ENCODE measurements around the gene NANOGP8.
"Not testable (repeated sequence)": the region's sequence is repeated elsewhere in the genome, so short reads cannot be mapped to it uniquely, and the experiment has no call there.

The NANOGP8 gene

DNA sequence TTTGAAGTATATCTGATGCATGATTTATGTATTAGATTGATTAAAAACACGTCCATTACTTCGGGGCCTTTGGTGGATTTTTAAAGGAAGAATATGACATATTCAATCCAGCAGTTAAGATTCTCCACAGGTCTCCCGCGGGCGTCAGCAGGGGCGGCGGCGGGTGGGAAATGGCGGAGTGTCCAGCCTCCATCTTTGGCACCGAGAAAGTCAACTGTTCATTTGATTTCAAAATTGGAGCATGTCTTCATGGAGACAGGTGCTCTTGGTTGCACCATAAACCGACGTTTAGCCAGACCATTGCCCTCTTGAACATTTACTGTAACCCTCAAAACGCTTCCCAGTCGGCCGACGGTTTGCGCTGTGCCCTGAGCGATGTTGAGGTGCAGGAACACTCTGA lies 7.2 kb upstream of the NANOGP8 start:
- DNase-seq = no peak

DNA sequence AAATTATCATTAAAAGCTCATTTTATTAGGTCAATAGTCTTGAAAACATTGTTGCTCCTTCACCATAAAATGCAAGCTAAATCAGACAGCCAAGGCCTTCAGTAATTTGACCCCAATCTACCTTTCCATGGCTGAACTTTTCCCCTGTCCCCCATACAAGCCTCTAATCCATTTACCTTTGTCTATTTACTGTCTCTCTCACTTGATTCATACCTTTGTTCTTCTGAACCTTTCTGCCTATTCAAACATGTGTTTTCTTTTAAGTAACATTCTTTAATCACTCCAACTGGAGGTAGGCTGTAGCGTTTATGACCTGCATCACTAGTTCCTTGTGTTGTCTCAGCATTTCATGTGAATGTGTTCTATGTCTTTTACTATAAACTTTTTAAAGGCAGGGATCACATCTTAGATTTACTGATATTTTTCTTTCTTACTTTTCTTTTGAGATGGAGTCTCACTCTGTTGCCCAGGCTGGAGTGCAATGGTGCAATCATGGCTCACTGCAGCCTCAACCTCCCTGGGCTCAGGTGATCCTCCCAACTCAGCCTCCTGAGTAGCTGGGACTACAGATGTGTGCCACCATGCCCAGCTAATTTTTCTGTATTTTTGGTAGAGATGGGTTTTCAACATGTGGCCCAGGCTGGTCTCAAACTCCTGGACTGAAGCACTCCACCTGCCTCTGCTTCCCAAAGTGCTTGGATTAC lies 5.2 kb upstream of the NANOGP8 start:
- no peak for DNase-seq

DNA sequence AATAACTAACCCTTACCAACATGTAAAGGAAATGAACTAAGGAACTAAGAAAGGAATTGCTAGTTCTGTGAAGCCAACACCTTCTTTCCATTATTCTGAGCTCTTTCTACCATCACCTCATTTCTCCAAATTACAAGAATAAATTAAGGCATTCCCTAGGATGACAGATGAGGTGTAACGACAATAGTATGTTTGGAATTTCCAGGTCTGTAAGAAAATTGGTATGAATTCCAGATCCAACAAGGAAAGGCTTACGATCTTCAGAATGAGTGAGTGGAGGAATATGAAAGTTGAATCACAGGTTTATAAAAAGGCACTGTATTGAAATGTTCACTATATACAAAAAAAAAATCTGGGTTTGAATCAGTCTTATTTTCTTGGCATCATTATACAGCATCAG lies 4.5 kb upstream of the NANOGP8 start:
- no peak for DNase-seq

DNA sequence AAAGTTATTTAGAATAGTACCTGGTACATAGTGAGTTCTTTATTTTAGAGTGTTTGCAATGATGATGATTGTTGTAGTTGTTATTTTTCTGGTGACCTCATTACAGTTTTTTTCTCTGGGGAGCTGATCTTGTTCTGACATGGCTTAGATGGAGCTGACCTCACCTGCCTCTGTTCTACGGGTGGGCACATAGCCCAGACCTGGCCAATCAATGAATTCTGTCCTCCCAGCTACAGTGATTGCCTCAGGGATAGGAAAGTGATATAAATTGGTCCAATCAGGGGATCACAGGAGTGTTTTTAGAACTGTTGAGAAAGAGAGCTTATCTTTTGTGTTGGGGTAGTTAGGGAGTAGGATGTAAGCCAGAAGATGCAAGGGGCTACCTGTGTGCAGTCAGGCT lies 3.2 kb upstream of the NANOGP8 start:
- DNase-seq = no peak

DNA sequence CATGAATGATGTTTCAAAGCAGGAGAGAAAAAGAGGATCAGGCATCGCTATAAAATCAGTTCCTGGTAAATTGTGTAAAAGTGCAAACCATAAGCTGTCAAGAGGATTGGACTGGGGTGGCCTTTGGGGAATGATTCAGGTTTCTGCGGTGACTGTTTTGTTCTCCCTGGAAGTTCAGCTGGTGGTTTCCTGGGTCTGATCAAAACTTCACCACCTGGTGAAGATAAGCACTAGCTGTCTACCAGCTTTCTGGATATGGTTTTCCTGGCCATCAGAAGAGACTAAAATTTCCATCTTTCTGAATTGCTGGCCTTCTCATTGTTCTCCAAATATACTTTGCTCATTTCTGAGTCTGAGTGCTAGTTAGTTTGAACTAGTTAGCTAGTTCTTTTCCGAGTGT lies 2.7 kb upstream of the NANOGP8 start:
- no peak for DNase-seq

DNA sequence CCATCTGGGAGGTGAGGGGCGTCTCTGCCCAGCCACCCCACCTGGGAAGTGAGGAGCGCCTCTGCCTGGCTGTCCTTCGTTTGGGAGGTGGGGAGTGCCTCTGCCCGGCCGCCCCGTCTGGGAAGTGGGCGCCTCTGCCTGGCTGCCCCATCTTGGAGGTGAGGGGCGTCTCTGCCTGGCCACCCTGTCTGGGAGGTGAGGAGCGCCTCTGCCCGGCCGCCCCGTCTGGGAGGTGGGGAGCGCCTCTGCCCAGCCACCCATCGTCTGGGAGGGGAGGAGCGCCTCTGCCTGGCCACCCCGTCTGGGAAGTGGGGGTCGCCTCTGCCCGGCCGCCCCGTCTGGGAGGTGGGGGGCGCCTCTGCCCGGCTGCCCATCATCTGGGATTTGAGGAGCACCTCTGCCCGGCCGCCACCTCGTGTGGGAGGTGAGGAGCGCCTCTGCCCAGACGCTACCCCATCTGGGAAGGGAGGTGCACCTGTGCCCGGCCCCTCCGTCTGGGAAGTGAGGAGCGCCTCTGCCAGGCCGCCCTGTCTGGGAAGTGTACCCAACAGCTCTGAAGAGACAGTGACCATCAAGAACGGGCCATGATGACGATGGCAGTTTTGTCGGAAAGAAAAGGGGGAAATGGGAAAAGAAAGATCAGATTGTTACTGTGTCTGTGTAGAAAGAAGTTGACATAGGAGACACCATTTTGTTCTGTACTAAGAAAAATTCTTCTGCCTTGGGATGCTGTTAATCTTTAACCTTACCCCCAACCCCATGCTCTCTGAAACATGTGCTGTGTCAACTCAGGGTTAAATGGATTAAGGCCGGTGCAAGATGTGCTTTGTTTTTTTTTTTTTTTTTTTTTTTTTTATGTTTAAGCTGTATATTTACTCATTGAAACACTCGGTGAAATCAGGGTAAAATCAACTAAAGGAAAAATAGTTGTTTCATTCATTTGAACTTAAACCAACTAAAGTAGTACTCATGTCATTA lies 2.4 kb downstream of the NANOGP8 start:
- DNase-seq = not testable (repeated sequence)

DNA sequence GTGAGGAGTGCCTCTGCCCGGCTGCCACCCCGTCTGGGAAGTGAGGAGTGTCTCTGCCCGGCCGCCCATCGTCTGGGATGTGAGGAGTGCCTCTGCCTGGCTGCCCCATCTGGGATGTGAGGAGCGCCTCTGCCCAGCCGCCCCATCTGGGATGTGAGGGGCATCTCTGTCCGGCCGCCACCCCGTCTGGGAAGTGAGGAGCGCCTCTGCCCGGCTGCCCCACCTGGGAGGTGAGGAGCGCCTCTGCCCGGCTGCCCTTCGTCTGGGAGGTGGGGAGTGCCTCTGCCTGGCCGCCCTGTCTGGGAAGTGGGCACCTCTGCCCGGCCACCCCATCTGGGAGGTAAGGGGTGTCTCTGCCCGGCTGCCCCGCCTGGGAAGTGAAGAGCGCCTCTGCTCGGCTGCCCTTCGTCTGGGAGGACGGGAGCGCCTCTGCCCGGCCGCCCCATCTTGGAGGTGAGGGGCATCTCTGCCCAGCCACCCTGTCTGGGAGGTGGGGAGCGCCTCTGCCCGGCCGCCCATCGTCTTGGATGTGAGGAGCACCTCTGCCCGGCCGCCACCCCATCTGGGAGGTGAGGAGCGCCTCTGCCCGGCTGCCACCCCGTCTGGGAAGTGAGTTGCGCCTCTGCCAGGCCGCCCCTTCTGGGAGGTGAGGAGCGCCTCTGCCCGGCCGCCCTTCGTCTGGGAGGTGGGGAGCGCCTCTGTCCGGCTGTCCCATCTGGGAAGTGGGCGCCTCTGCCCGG lies 3.3 kb downstream of the NANOGP8 start:
- not testable (repeated sequence) for DNase-seq

DNA sequence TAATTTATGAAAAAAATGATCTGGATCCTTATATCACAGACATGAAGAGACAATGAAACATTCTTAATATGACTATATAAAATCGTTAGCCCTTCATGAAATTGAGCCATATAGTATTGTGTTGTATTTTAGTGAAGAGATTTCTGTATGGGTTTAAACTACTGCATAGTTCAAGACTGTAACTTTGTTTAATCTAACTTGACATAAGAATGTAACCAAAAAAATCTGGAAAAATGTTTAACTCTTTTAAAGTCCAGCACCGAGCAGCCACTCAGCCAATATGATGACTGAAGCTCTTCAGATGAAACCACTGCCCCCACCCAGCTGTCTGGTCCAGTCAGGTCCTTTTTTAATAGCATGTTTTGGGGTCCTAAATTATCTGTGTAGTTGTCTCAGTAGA lies 4.9 kb downstream of the NANOGP8 start:
- no peak for DNase-seq

DNA sequence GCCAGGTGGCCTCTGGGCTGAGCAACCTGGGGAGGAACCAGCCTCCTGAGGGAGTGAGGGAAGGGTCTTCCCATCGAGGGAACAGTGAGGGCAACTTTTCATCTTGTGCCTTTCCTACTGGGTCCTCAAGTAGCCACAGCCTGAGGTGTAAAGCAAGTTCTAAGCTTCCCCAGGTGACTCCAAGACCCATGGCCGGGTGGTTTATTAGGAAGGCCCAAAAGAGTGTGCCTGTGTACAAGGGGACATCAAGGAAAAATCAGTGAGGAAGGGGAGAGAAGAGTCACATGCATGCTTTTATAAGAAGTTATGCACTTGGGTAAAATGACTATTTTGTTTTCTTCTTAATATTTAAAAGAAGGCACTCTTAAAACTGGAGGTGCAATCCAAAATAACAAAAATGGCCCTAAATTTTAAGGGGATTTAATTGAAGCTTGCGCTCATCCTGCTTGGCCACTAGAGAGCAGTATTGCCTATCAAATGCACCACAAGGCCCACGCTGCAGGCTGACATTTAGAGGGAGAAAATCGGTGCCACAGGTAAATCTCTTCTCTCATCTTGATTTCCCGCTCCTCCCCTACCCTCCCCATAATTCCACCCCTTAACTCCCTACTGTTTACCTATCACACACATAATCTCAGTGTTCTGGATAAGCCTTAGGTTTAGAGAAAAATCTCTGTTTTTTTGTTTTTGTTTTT lies 6.7 kb downstream of the NANOGP8 start:
- DNase-seq = peak; percentile 49 to 65 (median 51)

DNA sequence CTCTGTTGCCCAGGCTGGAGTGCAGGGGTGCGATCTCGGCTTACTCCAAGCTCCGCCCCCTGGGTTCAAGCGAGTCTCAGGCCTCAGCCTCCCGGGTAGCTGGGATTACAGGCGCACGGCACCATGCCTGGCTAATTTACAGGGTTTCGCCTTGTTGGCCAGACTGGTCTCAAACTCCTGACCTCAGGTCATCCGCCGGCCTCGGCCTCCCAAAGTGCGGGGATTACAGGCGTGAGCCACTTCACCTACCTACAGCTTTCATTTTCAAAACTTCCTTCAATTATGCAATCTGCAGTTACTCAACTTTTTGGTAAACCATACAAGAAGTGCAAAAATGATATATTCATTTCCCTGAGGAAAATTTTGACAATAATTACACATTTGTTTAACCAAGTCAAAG lies 14.0 kb downstream of the NANOGP8 start:
- peak; percentile 25 to 52 (median 50) for DNase-seq

DNA sequence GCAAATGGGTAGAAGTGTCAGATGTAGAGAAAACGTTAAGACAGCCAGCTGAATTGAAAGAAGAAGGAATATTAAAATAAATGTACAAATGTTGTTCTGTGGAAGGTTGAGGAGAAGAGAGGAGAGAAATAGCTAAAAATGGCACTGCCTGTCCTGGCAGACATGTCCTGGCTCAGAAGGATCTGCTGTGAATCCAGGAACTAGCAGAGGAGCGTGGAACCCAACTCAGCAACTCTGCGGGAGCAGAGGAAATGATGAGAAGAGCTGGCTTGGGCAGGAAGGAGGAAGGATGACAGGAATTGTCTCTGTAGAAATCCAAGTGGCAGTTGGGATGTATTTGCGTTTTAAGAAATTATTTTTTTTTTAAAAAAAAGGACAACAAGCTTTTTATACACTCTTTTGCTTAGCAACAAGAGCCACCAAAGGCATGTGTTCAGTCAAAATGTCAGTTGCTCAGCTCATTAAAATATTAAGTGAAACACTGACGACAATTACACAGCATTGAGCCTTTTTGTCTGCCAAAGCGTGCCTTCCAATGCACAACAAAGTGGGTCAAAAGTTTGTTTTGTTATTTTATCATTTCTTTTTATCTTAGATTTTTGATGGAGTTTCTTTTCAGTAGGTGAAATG lies 16.1 kb downstream of the NANOGP8 start:
- DNase-seq = no peak

DNA sequence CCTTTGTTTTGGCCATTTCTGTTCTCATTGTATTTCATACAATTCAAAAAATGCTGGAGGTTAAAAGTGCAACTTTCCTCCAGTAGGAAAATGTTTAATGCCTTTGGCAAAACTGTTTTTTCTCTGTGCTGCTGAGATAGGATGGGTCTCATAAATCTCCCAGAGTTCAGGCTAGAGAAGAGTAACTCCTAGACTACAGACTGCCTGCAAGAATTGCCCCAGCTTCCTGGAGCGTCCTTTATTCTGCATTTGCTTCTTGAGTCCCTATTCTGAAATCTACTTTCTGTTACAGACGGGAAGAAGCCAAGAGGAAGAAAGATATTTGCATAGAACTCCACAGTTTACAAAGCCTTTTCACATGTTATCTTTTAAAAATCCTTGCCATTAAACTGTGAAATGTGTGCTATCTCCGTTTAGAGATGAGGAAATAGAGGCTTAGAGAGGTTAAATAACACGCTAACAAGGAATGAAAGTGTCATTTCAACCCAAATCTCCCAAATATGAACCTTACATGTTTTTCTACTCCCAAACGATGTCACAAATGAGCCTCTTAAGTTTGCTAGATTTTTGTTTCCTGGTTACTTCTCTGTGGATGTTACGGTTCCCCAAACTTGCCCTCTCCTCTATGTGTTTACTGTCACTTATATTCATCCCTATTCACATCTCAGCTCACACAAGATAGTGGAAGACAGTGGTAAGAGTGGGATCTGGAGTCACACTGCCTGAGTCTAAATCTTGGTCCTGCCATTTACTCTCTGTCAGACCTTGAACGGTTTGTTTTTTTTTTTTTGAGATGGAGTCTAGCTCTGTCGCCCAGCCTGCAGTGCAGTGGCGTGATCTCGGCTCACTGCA lies 17.4 kb downstream of the NANOGP8 start:
- no peak for DNase-seq

DNA sequence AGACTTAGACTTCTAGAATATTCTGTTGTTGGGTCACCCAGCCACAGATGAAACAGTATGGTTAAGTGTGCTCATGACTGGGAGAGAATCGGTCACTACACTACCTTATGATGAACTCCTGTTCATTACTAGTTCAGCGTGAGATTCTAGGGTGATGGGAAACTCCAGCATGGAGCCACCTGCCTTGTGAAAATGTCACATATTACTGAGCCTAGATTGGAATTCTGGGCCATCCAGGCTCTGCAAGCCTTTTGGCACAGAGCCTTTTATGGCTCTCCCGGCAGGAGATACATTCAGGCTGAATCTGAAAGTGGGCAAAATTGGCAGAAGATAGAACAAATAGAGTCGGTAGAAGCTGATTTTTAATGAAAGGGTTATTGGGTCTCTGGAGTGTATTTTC lies 19.0 kb downstream of the NANOGP8 start:
- DNase-seq = no peak

DNA sequence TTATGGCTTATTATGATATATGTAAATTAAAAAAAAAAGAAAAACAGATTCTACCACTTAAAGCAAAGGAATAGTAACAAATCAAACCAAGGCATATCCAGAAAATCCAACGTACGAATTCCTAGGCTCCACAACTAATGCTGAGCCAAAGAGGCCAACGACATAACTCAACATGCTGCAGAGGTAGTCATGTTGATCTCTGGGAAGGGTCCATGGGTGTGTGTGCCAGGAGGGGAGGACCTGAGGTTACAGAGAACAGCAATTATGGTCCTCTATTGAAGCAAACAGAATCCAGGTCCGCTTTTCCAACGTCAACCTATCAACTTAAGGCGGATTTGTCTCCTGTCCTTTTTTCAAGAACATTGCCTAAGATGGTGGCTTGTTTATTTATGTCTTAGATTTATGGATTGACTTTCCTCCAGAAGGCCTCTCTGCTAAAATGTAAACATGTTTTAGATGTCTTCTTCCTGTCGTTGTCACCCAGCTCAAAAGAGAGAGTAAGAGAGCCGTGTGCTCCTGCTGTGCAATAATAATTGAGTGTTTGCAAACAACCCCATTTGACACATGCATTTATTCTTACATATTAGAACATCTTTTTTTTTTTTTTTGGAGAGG lies 20.4 kb downstream of the NANOGP8 start:
- no peak for DNase-seq

DNA sequence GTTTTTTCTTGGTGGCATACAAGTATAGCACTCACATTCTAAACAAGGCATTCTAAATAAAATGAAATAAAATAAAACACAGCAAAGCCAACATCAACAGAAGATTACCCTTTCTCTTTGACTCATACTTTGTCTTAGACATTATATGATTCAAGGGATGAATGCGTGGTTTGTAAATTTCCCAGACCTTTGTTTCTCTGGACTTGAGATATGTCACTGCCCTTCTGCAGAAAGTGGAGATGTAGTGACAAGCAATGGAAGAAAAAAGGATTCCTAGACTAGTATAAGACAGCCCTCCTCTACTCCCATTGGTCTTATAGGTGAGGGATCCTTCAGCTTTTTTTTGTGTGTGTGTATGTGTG lies 22.4 kb downstream of the NANOGP8 start:
- no peak for DNase-seq

DNA sequence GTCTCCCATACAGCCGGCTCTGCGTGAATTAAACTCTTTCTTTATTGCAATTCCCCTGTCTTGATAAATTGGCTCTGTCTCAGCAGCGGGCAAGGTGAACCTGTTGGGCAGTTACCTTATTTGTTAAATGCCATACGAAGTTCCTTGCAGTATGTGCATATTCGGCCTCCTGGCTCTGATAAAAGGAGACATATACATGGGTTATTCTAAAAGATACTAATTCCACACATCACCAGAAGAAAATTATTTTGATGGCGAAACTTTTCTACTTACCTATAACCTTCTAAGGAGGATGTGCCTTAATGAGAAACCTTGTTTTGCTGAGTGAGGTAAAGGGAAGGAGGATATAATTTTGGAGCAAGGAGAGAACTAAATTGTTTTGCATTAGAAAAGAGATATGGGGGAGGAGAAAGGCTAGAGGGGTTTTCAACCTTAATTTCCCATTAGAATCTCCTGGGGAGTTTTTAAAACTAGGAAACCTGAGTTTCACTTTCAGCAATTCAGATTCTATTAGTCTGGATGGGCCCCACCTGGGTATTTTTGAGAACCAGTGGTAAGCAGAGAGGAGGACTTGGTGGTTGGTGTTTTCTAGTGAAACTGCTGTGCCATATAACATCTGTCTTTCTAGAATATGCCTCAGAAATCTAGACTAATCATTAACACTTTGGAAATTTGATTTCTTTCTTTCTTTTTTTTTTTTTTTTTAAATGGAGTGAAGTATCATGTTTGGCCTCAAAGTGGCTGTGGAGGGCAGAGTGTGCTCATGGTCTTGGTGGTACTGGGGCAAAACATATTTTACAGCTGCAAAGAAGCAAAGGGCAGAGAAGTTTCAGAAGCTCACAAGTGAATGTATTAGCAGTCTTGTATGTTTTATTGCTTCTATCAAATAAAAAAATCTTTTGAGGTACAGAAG lies 23.0 kb downstream of the NANOGP8 start:
- DNase-seq = no peak

DNA sequence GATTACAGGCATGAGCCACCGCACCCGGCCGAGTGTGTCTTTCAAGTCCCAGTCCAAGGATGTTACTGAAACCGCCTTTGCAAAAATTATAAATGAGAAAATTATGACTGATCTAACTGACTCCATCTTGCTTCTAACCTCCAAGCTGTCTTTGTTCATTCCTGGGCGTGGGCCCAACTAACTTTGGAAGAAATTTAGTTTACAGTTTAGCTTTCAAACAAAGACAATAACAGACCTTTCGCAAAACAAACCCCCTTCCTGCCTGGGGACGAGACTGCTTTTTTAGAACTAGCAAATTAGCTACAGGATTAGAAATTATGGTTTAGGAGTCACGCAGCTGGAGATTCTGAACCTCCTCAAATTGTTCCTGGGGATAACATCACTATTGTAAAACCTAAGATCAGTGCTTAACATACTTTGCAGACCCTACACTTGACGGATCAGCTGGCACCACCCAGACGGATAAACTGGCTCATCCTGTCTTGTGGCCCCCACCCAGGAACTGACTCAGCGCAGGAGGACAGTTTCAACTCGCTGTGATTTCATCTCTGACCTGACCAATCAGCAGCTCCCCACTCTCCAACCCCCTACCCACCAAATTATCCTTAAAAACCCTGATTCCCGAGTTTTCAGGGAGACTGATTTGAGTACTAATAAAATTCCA lies 23.8 kb downstream of the NANOGP8 start:
- DNase-seq = no peak

DNA sequence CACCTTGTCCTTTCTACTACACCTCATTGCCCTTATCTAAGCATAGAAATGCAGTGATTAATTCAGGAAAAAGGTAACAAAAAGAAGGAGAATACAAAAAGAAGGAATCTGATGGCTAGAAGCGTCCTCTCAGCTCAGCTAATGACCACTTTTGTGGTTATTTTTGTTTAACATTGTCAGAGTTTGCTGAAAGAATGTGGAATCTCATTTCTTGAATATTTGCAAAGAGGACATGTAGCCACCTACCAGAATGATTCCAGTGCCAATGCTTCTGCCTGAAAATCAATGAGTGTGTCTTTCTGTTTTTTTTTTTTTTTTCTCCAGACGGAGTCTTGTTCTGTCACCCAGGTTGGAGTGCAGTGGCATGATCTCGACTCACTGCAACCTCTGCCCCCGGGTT lies 24.5 kb downstream of the NANOGP8 start:
- DNase-seq = no peak

DNA sequence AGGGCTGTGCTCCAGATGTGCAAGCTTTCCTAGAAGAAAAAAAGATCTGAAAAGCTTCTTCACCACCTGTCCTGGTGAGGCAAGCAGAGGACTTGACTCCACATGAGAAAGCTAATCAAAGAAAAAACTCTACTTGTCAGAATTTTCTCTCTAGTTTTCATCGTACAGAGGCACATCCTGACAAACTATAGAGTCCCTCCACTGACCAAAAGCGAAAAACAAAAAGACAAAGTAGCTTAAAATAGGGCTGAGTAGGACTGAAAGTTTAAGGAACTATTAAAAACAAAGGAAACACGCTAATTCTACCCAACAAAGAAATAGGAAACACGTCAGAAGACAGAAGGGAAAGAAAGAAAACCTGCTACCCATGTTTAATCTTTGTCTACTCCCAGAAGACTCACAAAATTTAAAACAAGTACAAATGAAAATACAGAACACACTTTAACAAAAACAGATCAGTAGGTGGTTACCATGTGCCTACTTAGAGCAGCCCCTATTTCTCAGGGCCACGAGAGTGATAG lies 26.5 kb downstream of the NANOGP8 start:
- DNase-seq = no peak
